ENCODE measurements around the gene CHST15. TPM values are rescaled to one million over a fixed set of nuclear protein-coding genes. Genes with fewer than 3 reads are reported as not detected.

Gene CHST15
- polyA plus RNA-seq, 1 donor from 2014 or later = 0.79 TPM

GRCh38 chr10:124010024-124010423, 83.4 kb downstream of the CHST15 start:
- no peaks in the 10 kb centered on the region for H3K36me3 ChIP-seq (ENCODE audit: insufficient read depth, low read length)
- H3K79me2 ChIP-seq (replicated peaks; ENCODE audit: insufficient read depth, low read length) = no peaks in the 10 kb centered on the region
- TF ChIP-seq TAF1 (IDR thresholded peaks at IDR 0.05; ENCODE audit: low read depth) = no peak
- no peak for TF ChIP-seq RAD21 (conservative IDR thresholded peaks at IDR 0.05)
- TF ChIP-seq EZH2 (IDR thresholded peaks at IDR 0.05; ENCODE audit: borderline replicate concordance, insufficient read depth, low read length, poor library complexity, severe bottlenecking) = no peak
- no peak for TF ChIP-seq MXI1 (conservative IDR thresholded peaks at IDR 0.05; ENCODE audit: poor library complexity, severe bottlenecking)
- no peak for TF ChIP-seq POLR2AphosphoS5 (IDR thresholded peaks at IDR 0.05)
- no peak overlapping the region for H2AFZ ChIP-seq (ENCODE audit: low read depth, low read length)
- no peak overlapping the region for H3K27ac ChIP-seq (ENCODE audit: low read length)
- no peaks in the 10 kb centered on the region for H3K9me2 ChIP-seq (ENCODE audit: insufficient read depth, low read length)
- no peak overlapping the region for H3K4me3 ChIP-seq (ENCODE audit: low read length)
- H3K9me3 ChIP-seq (ENCODE audit: low read length) = no peaks in the 10 kb centered on the region
- H3F3A ChIP-seq (ENCODE audit: insufficient read depth, low read length, poor library complexity, severe bottlenecking) = no peaks in the 10 kb centered on the region
- no peak overlapping the region for H3K9ac ChIP-seq (ENCODE audit: low read length)
- no peaks in the 10 kb centered on the region for H3K27me3 ChIP-seq (ENCODE audit: insufficient read depth, low read depth, low read length)
- no peaks in the 10 kb centered on the region for H4K20me1 ChIP-seq (ENCODE audit: insufficient read depth)
- H3K4me2 ChIP-seq (ENCODE audit: low read length) = no peak overlapping the region

GRCh38 chr10:124009231-124010015, 84.0 kb downstream of the CHST15 start:
- Histone ChIP-seq H3K9ac (ENCODE audit: low read length) (no peak overlapping the region), H3K4me2 (ENCODE audit: low read length) (no peak overlapping the region), H3K9me2 (ENCODE audit: insufficient read depth, low read length) (no peaks in the 10 kb centered on the region), H2AFZ (ENCODE audit: low read depth, low read length) (no peak overlapping the region), H3K27me3 (ENCODE audit: insufficient read depth, low read depth, low read length) (no peaks in the 10 kb centered on the region), H3K9me3 (ENCODE audit: low read length) (no peaks in the 10 kb centered on the region), H3F3A (ENCODE audit: insufficient read depth, low read length, poor library complexity, severe bottlenecking) (no peaks in the 10 kb centered on the region), H4K20me1 (ENCODE audit: insufficient read depth) (no peaks in the 10 kb centered on the region), H3K79me2 (replicated peaks; ENCODE audit: insufficient read depth, low read length) (no peaks in the 10 kb centered on the region), H3K4me3 (ENCODE audit: low read length) (no peak overlapping the region), H3K36me3 (ENCODE audit: insufficient read depth, low read length) (no peaks in the 10 kb centered on the region), H3K27ac (ENCODE audit: low read length) (no peak overlapping the region)
- no peak for TF ChIP-seq RAD21 (conservative IDR thresholded peaks at IDR 0.05)
- TF ChIP-seq EP300 (conservative IDR thresholded peaks at IDR 0.05; ENCODE audit: poor library complexity, severe bottlenecking) = no peak
- TF ChIP-seq, protein P1, sequence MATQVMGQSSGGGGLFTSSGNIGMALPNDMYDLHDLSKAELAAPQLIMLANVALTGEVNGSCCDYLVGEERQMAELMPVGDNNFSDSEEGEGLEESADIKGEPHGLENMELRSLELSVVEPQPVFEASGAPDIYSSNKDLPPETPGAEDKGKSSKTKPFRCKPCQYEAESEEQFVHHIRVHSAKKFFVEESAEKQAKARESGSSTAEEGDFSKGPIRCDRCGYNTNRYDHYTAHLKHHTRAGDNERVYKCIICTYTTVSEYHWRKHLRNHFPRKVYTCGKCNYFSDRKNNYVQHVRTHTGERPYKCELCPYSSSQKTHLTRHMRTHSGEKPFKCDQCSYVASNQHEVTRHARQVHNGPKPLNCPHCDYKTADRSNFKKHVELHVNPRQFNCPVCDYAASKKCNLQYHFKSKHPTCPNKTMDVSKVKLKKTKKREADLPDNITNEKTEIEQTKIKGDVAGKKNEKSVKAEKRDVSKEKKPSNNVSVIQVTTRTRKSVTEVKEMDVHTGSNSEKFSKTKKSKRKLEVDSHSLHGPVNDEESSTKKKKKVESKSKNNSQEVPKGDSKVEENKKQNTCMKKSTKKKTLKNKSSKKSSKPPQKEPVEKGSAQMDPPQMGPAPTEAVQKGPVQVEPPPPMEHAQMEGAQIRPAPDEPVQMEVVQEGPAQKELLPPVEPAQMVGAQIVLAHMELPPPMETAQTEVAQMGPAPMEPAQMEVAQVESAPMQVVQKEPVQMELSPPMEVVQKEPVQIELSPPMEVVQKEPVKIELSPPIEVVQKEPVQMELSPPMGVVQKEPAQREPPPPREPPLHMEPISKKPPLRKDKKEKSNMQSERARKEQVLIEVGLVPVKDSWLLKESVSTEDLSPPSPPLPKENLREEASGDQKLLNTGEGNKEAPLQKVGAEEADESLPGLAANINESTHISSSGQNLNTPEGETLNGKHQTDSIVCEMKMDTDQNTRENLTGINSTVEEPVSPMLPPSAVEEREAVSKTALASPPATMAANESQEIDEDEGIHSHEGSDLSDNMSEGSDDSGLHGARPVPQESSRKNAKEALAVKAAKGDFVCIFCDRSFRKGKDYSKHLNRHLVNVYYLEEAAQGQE (IDR thresholded peaks at IDR 0.05; ENCODE audit: borderline replicate concordance) = no peak
- TF ChIP-seq SMC3 (conservative IDR thresholded peaks at IDR 0.05; ENCODE audit: poor library complexity) = no peak
- TF ChIP-seq EZH2 (IDR thresholded peaks at IDR 0.05; ENCODE audit: borderline replicate concordance, insufficient read depth, low read length, poor library complexity, severe bottlenecking) = no peak
- TF ChIP-seq MXI1 (conservative IDR thresholded peaks at IDR 0.05; ENCODE audit: poor library complexity, severe bottlenecking) = no peak

GRCh38 chr10:124008681-124009080, 84.7 kb downstream of the CHST15 start:
- no peak overlapping the region for H3K4me2 ChIP-seq (ENCODE audit: low read length)
- H2AFZ ChIP-seq (ENCODE audit: low read depth, low read length) = no peak overlapping the region
- no peak overlapping the region for H3K27ac ChIP-seq (ENCODE audit: low read length)
- H3K9me2 ChIP-seq (ENCODE audit: insufficient read depth, low read length) = no peaks in the 10 kb centered on the region
- no peaks in the 10 kb centered on the region for H4K20me1 ChIP-seq (ENCODE audit: insufficient read depth)
- no peaks in the 10 kb centered on the region for H3K27me3 ChIP-seq (ENCODE audit: insufficient read depth, low read depth, low read length)
- no peaks in the 10 kb centered on the region for H3K9me3 ChIP-seq (ENCODE audit: low read length)
- no peaks in the 10 kb centered on the region for H3F3A ChIP-seq (ENCODE audit: insufficient read depth, low read length, poor library complexity, severe bottlenecking)
- no peak overlapping the region for H3K4me3 ChIP-seq (ENCODE audit: low read length)
- no peak for TF ChIP-seq MXI1 (conservative IDR thresholded peaks at IDR 0.05; ENCODE audit: poor library complexity, severe bottlenecking)
- no peak overlapping the region for H3K9ac ChIP-seq (ENCODE audit: low read length)
- no peaks in the 10 kb centered on the region for H3K36me3 ChIP-seq (ENCODE audit: insufficient read depth, low read length)
- no peaks in the 10 kb centered on the region for H3K79me2 ChIP-seq (replicated peaks; ENCODE audit: insufficient read depth, low read length)
